Measurements from ENCODE around the gene GRK4.

Gene GRK4

GRCh38 chr4:3074846-3075651 is 111.7 kb downstream of the GRK4 start:
- DNase-seq = peak; percentile 73

- DNase-seq = no peak
Observed at GRCh38 chr4:3075652-3075981, 112.2 kb downstream of the GRK4 start.

- peak; percentile 69 for DNase-seq
Observed at GRCh38 chr4:3077796-3078195, 114.4 kb downstream of the GRK4 start.

GRCh38 chr4:3079694-3080123 is 116.3 kb downstream of the GRK4 start:
- no peak for DNase-seq

GRCh38 chr4:3082925-3083515 is 119.6 kb downstream of the GRK4 start:
- no peak for DNase-seq

- no peak for DNase-seq
Observed at GRCh38 chr4:3083732-3084131, 120.4 kb downstream of the GRK4 start.

- DNase-seq = peak; percentile 41
Observed at GRCh38 chr4:3085948-3086670, 122.7 kb downstream of the GRK4 start.

- no peak for DNase-seq
Observed at GRCh38 chr4:3087115-3087797, 123.9 kb downstream of the GRK4 start.
